Gastroesophageal sphincter (tissue), 3 donors: ENCODE measurements around the gene JARID2.

ENCODE experiments used
- EP300 ChIP-seq: sonication (generic); formaldehyde crosslinking; IDR thresholded peaks from one replicate; pipeline ENCODE4 v1.6.1; 2017; ENCODE audit warnings: antibody characterized with exemption, mild to moderate bottlenecking
- POLR2A ChIP-seq, 2 donors: fragments of 450-650 bp; IDR thresholded peaks; one replicate each; pipeline ENCODE4 v1.6.1; 2017; ENCODE audit warnings: antibody characterized with exemption in 2 of 2, mild to moderate bottlenecking in 2 of 2, moderate library complexity in 1 of 2
- POLR2AphosphoS5 ChIP-seq: sonication (generic); formaldehyde crosslinking; IDR thresholded peaks from one replicate; pipeline ENCODE4 v1.6.1; 2017; ENCODE audit warnings: antibody characterized with exemption
- TF ChIP-seq, protein P1 (sequence below), 4 experiments: fragments of 200-600 bp in 2 of 4; fragments of 450-650 bp in 2 of 4; sonication (generic) in 1 of 4; IDR thresholded peaks; one replicate each; pipeline ENCODE4 v1.5.1; 2017 to 2019; ENCODE audit warnings: antibody characterized with exemption in 4 of 4, mild to moderate bottlenecking in 2 of 4, moderate library complexity in 2 of 4

DNA sequence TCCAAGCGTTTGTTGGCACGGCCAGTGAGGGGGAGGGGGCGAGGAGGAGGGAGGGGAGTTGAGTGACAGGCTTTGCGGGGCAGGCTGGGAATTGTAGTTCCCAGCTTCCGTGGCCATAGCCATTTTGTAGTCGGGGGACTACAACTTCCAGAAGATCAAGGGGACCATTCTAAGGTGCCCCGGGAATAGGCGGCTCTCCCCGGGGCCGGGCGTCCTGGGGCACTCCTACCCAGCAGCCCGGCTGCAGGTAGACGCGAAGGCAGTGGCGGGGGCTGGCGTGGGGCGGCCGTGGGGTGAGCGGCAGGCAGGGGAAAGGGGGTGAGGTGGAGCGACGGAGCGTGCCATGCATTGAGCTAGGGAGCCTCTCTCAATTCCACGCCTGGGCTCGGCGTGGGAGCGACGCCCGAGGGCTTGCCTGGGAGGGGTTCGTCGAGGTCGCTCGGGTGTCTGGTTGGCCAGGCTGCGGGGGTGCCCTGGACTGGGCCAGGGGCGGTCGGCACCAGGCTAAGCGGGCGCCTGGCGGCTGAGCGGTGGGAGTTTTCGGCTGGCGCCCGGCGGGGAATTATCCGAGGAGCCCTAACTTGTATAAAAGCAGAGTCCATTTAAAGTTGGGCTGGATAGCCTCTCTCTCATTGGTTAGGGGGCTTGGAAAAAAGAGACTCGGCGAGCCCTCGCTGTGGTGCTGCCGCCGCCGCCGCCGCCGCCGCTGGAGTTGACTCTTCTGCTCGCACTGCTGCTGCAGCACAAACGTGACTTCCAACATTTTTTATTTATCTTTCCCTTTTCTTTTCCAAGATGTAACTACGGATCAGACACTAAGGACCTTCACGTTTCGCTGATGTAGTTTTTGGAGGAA lies at the start of gene JARID2:
- TF ChIP-seq, protein P1, sequence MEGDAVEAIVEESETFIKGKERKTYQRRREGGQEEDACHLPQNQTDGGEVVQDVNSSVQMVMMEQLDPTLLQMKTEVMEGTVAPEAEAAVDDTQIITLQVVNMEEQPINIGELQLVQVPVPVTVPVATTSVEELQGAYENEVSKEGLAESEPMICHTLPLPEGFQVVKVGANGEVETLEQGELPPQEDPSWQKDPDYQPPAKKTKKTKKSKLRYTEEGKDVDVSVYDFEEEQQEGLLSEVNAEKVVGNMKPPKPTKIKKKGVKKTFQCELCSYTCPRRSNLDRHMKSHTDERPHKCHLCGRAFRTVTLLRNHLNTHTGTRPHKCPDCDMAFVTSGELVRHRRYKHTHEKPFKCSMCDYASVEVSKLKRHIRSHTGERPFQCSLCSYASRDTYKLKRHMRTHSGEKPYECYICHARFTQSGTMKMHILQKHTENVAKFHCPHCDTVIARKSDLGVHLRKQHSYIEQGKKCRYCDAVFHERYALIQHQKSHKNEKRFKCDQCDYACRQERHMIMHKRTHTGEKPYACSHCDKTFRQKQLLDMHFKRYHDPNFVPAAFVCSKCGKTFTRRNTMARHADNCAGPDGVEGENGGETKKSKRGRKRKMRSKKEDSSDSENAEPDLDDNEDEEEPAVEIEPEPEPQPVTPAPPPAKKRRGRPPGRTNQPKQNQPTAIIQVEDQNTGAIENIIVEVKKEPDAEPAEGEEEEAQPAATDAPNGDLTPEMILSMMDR (IDR thresholded peaks at IDR 0.05): peak in 3 of 4 experiments; percentile 16 to 37 (median 25)
- TF ChIP-seq POLR2A (IDR thresholded peaks at IDR 0.05) (peak; percentile 71 to 79), POLR2AphosphoS5 (peak; percentile 86), EP300 (no peak)
